Hepatocyte (in vitro differentiated cells): ENCODE measurements around the gene PRR29. TPM values are rescaled to one million over a fixed set of nuclear protein-coding genes. Genes with fewer than 3 reads are reported as not detected.

ENCODE experiments used
- DNase-seq: peaks from one replicate; pipeline ENCODE4 v3.0.0-alpha.2; 2016; ENCODE audit warnings: low spot score
- H2AFZ ChIP-seq: fragments of 200-600 bp; sonication (generic); 2 replicates; pipeline ENCODE4 v1.6.0; 2016; ENCODE audit warnings: antibody characterized with exemption, mild to moderate bottlenecking
- H3K27ac ChIP-seq: fragments of 200-600 bp; sonication (generic); 2 replicates; pipeline ENCODE4 v1.5.1; 2016; ENCODE audit warnings: mild to moderate bottlenecking
- H3K27me3 ChIP-seq: fragments of 200-600 bp; sonication (generic); 2 replicates; pipeline ENCODE4 v1.6.1; 2016
- H3K36me3 ChIP-seq: fragments of 200-600 bp; sonication (generic); replicated peaks from 2 replicates; pipeline ENCODE4 v1.5.1; 2016; ENCODE audit warnings: low read depth; ENCODE audit not compliant: insufficient read depth
- H3K4me1 ChIP-seq: fragments of 200-600 bp; sonication (generic); 2 replicates; pipeline ENCODE4 v1.5.1; 2016; ENCODE audit warnings: mild to moderate bottlenecking, moderate library complexity; ENCODE audit not compliant: insufficient read depth
- H3K4me2 ChIP-seq: fragments of 200-600 bp; sonication (generic); 2 replicates; pipeline ENCODE4 v1.6.0; 2016
- H3K4me3 ChIP-seq: fragments of 200-600 bp; sonication (generic); 2 replicates; pipeline ENCODE4 v1.5.1; 2016; ENCODE audit warnings: mild to moderate bottlenecking
- H3K79me2 ChIP-seq: fragments of 200-600 bp; sonication (generic); 2 replicates; pipeline ENCODE4 v1.6.0; 2017; ENCODE audit warnings: mild to moderate bottlenecking
- H3K9me2 ChIP-seq: fragments of 200-600 bp; sonication (generic); replicated peaks from 2 replicates; pipeline ENCODE4 v1.6.0; 2017; ENCODE audit warnings: mild to moderate bottlenecking; ENCODE audit not compliant: insufficient read depth
- H3K9me3 ChIP-seq: fragments of 200-600 bp; sonication (generic); 2 replicates; pipeline ENCODE4 v1.5.1; 2016; ENCODE audit warnings: low read depth, mild to moderate bottlenecking
- H4K20me1 ChIP-seq: fragments of 200-600 bp; sonication (generic); 2 replicates; pipeline ENCODE4 v1.6.0; 2016; ENCODE audit warnings: mild to moderate bottlenecking; ENCODE audit not compliant: insufficient read depth, poor library complexity, severe bottlenecking
- CTCF ChIP-seq: fragments of 200-600 bp; sonication (generic); IDR thresholded peaks from 2 replicates; pipeline ENCODE4 v1.5.1; 2016; ENCODE audit warnings: antibody characterized with exemption, mild to moderate bottlenecking; ENCODE audit not compliant: poor library complexity
- EZH2 ChIP-seq: fragments of 200-600 bp; sonication (generic); IDR thresholded peaks from 2 replicates; pipeline ENCODE4 v1.6.1; 2016; ENCODE audit warnings: antibody characterized with exemption, mild to moderate bottlenecking, borderline replicate concordance
- EZH2phosphoT487 ChIP-seq: fragments of 200-600 bp; sonication (generic); IDR thresholded peaks from one replicate; pipeline ENCODE4 v1.6.1; 2018; ENCODE audit warnings: antibody characterized with exemption, mild to moderate bottlenecking, low read depth, moderate library complexity; ENCODE audit not compliant: unreplicated experiment, severe bottlenecking
- WGBS: methylation state at CpG from one replicate; pipeline ENCODE4 v1.1.6; 2016; ENCODE audit warnings: low lambda C conversion rate; ENCODE audit errors: missing lambda C conversion rate; 5-methylcytosine and 5-hydroxymethylcytosine counted together
- polyA plus RNA-seq: library from polyadenylated mRNA; unstranded; fragments of >200 nt; fragmentation: Nextera tagmentation; extraction: Ambion mirVana; gene quantifications from 2 replicates; pipeline ENCODE4 v1.2.1, GENCODE V29; 2016
- total RNA-seq: library from RNA; depleted of rRNA; stranded (reverse); fragments of >200 nt; gene quantifications from 2 replicates; pipeline ENCODE4 v1.2.3, GENCODE V29; 2014

PRR29 gene
- total and polyA plus RNA-seq, 2 experiments from 2014 or later: 0.13 to 1.4 TPM

GRCh38 chr17:64001091-64001579 lies 3.0 kb downstream of the PRR29 start:
- Histone ChIP-seq H3K9me2 (no peaks in the 10 kb centered on the region), H2AFZ (no peak overlapping the region), H3K79me2 (no peaks in the 10 kb centered on the region), H3K4me3 (no peak overlapping the region), H3K27ac (no peak overlapping the region), H3K27me3 (peaks cover 13% of the 10 kb centered on the region), H3K9me3 (no peaks in the 10 kb centered on the region), H4K20me1 (no peaks in the 10 kb centered on the region), H3K36me3 (no peaks in the 10 kb centered on the region), H3K4me1 (peaks cover 10% of the 10 kb centered on the region), H3K4me2 (no peak overlapping the region)
- 95% methylated on average over 6 of the region's 7 CpGs for WGBS
- no peak for DNase-seq
- TF ChIP-seq EZH2 (no peak), EZH2phosphoT487 (no peak), CTCF (no peak)

GRCh38 chr17:64001763-64002529 lies 3.8 kb downstream of the PRR29 start:
- H3K4me1 ChIP-seq: peaks cover 10% of the 10 kb centered on the region
- H3K79me2 ChIP-seq: no peaks in the 10 kb centered on the region
- H3K36me3 ChIP-seq: no peaks in the 10 kb centered on the region
- no peak overlapping the region for H3K27ac ChIP-seq
- H3K9me3 ChIP-seq: no peaks in the 10 kb centered on the region
- H4K20me1 ChIP-seq: no peaks in the 10 kb centered on the region
- no peak overlapping the region for H3K4me3 ChIP-seq
- no peak for TF ChIP-seq EZH2
- no peak for TF ChIP-seq CTCF
- TF ChIP-seq EZH2phosphoT487: no peak
- H3K27me3 ChIP-seq: peaks cover 11% of the 10 kb centered on the region
- DNase-seq: no peak
- WGBS: 89% methylated on average over 13 of the region's 14 CpGs
- no peaks in the 10 kb centered on the region for H3K9me2 ChIP-seq
- H2AFZ ChIP-seq: no peak overlapping the region
- no peak overlapping the region for H3K4me2 ChIP-seq

- Histone ChIP-seq H3K79me2 (no peaks in the 10 kb centered on the region), H3K27ac (no peak overlapping the region), H3K27me3 (peaks cover 1% of the 10 kb centered on the region), H3K36me3 (no peaks in the 10 kb centered on the region), H3K4me1 (peaks cover 5% of the 10 kb centered on the region), H3K4me2 (no peak overlapping the region), H4K20me1 (no peaks in the 10 kb centered on the region), H3K9me3 (no peaks in the 10 kb centered on the region), H3K9me2 (no peaks in the 10 kb centered on the region), H2AFZ (no peak overlapping the region), H3K4me3 (no peak overlapping the region)
- 95% methylated on average over 20 of the region's 22 CpGs for WGBS
- TF ChIP-seq CTCF (no peak), EZH2phosphoT487 (no peak), EZH2 (no peak)
- no peak for DNase-seq
Observed at GRCh38 chr17:64002658-64003525, 4.7 kb downstream of the PRR29 start.
